DND-41 (cell line): ENCODE results near the gene PCED1B.

Source experiments
- ATAC-seq: fragments of 200-7000 bp; cut with Tn5 transposase; 3 replicates; pipeline ENCODE4 v1.9.1; 2021; ENCODE audit warnings: low read depth; ENCODE audit not compliant: insufficient read depth
- DNase-seq: peaks from one replicate; pipeline ENCODE4 v3.0.0-alpha.2; 2020
- H2AFZ ChIP-seq: 2 replicates; pipeline ENCODE4 v1.6.0; 2012; ENCODE audit warnings: low read depth, low read length
- H3K27ac ChIP-seq: 2 replicates; pipeline ENCODE4 v1.5.1; 2012; ENCODE audit warnings: low read length, inconsistent platforms
- H3K27me3 ChIP-seq: fragments of 200-600 bp; sonication (generic); 2 replicates; pipeline ENCODE4 v1.6.0; 2012; ENCODE audit warnings: low read length, mild to moderate bottlenecking, inconsistent platforms; ENCODE audit not compliant: insufficient read depth, poor library complexity
- H3K36me3 ChIP-seq: 2 replicates; pipeline ENCODE4 v1.5.1; 2012; ENCODE audit warnings: low read length, inconsistent platforms; ENCODE audit not compliant: insufficient read depth
- H3K4me1 ChIP-seq: 2 replicates; pipeline ENCODE4 v1.5.1; 2012; ENCODE audit warnings: mild to moderate bottlenecking, low read length; ENCODE audit not compliant: insufficient read depth
- H3K4me2 ChIP-seq: 2 replicates; pipeline ENCODE4 v1.6.0; 2012; ENCODE audit warnings: mild to moderate bottlenecking, moderate library complexity, low read length, inconsistent platforms; ENCODE audit not compliant: insufficient read depth
- H3K4me3 ChIP-seq, 2 experiments: fragments of 200-600 bp in 1 of 2; shearing (Covaris generic) in 1 of 2; 2 replicates each; pipeline ENCODE4 v1.5.1; 2012 to 2016; ENCODE audit warnings: inconsistent platforms in 2 of 2, low read length in 2 of 2, mild to moderate bottlenecking in 2 of 2, low read depth in 1 of 2, moderate library complexity in 1 of 2
- H3K79me2 ChIP-seq: 2 replicates; pipeline ENCODE4 v1.6.0; 2012; ENCODE audit warnings: low read length, inconsistent platforms; ENCODE audit not compliant: insufficient read depth
- H3K9ac ChIP-seq: 2 replicates; pipeline ENCODE4 v1.6.0; 2012; ENCODE audit warnings: low read depth, mild to moderate bottlenecking, inconsistent platforms, low read length, moderate library complexity
- H3K9me3 ChIP-seq: 2 replicates; pipeline ENCODE4 v1.5.1; 2012; ENCODE audit warnings: low read length, moderate library complexity, mild to moderate bottlenecking, inconsistent platforms; ENCODE audit not compliant: insufficient read depth, severe bottlenecking
- H4K20me1 ChIP-seq: 2 replicates; pipeline ENCODE4 v1.6.0; 2012; ENCODE audit warnings: low read length; ENCODE audit not compliant: insufficient read depth
- CTCF ChIP-seq: IDR thresholded peaks from 2 replicates; pipeline ENCODE4 v1.5.1; 2012; ENCODE audit warnings: borderline replicate concordance, low read length, moderate library complexity, mild to moderate bottlenecking; ENCODE audit not compliant: poor library complexity, severe bottlenecking; ENCODE audit errors: extremely low read depth
- EZH2 ChIP-seq: IDR thresholded peaks from 3 replicates; pipeline ENCODE4 v1.6.1; 2012; ENCODE audit warnings: borderline replicate concordance, low read depth, mild to moderate bottlenecking, moderate library complexity, low read length, inconsistent platforms; ENCODE audit not compliant: severe bottlenecking

The PCED1B gene

GRCh38 chr12:47094804-47095203 lies 15.4 kb downstream of the PCED1B start:
- DNase-seq = no peak
- Histone ChIP-seq H3K79me2 (no peaks in the 10 kb centered on the region), H2AFZ (no peak overlapping the region), H3K4me2 (no peak overlapping the region), H3K27ac (no peak overlapping the region), H4K20me1 (no peaks in the 10 kb centered on the region), H3K27me3 (no peaks in the 10 kb centered on the region), H3K9ac (no peak overlapping the region), H3K4me1 (no peaks in the 10 kb centered on the region), H3K36me3 (no peaks in the 10 kb centered on the region), H3K4me3 (no peak overlapping the region), H3K9me3 (no peaks in the 10 kb centered on the region)
- no peak for ATAC-seq
- TF ChIP-seq EZH2 (no peak), CTCF (no peak)

GRCh38 chr12:47095446-47096236 lies 16.2 kb downstream of the PCED1B start:
- ATAC-seq = no peak
- H3K36me3 ChIP-seq = no peaks in the 10 kb centered on the region
- no peak overlapping the region for H2AFZ ChIP-seq
- H3K9me3 ChIP-seq = no peaks in the 10 kb centered on the region
- no peak overlapping the region for H3K27ac ChIP-seq
- no peaks in the 10 kb centered on the region for H3K4me1 ChIP-seq
- H3K79me2 ChIP-seq = no peaks in the 10 kb centered on the region
- no peaks in the 10 kb centered on the region for H3K27me3 ChIP-seq
- no peak overlapping the region for H3K9ac ChIP-seq
- no peaks in the 10 kb centered on the region for H4K20me1 ChIP-seq
- no peak for TF ChIP-seq CTCF
- no peak for TF ChIP-seq EZH2
- no peak overlapping the region for H3K4me2 ChIP-seq
- H3K4me3 ChIP-seq = no peak overlapping the region
- no peak for DNase-seq

GRCh38 chr12:47097276-47097896 lies 18.0 kb downstream of the PCED1B start:
- Histone ChIP-seq H3K27ac (no peak overlapping the region), H3K27me3 (no peaks in the 10 kb centered on the region), H3K36me3 (no peaks in the 10 kb centered on the region), H3K79me2 (no peaks in the 10 kb centered on the region), H3K9ac (no peak overlapping the region), H3K4me3 (no peak overlapping the region), H3K9me3 (no peaks in the 10 kb centered on the region), H4K20me1 (no peaks in the 10 kb centered on the region), H3K4me1 (no peaks in the 10 kb centered on the region), H2AFZ (no peak overlapping the region), H3K4me2 (no peak overlapping the region)
- TF ChIP-seq EZH2 = no peak
- TF ChIP-seq CTCF = no peak
- DNase-seq (no peak), ATAC-seq (no peak)
